Measurements from ENCODE around the gene TCEAL1. TPM values are rescaled to one million over a fixed set of nuclear protein-coding genes. Genes with fewer than 3 reads are reported as not detected.

TCEAL1 gene
- polyA plus RNA-seq, 1 donor from 2014 or later, result 89.4 TPM

- TF ChIP-seq TAF1 (IDR thresholded peaks at IDR 0.05; ENCODE audit: low read depth), result no peak
- TF ChIP-seq CTCF (IDR thresholded peaks at IDR 0.05; ENCODE audit: poor library complexity, severe bottlenecking), result peak; percentile 18
- H4K20me1 ChIP-seq (ENCODE audit: insufficient read depth), result no peaks in the 10 kb centered on the region
- peak overlapping the region; percentile 76 for H3K4me3 ChIP-seq (ENCODE audit: low read length)
- peak overlapping the region; percentile 92 for H3K9ac ChIP-seq (ENCODE audit: low read length)
- no peak overlapping the region for H2AFZ ChIP-seq (ENCODE audit: low read depth, low read length)
- peak overlapping the region; percentile 59 for H3K4me2 ChIP-seq (ENCODE audit: low read length)
- H3K9me2 ChIP-seq (ENCODE audit: insufficient read depth, low read length), result no peaks in the 10 kb centered on the region
- no peaks in the 10 kb centered on the region for H3K9me3 ChIP-seq (ENCODE audit: low read length)
- peaks cover 6% of the 10 kb centered on the region for H3K79me2 ChIP-seq (replicated peaks; ENCODE audit: insufficient read depth, low read length)
- no peaks in the 10 kb centered on the region for H3F3A ChIP-seq (ENCODE audit: insufficient read depth, low read length, poor library complexity, severe bottlenecking)
- peak overlapping the region; percentile 96 for H3K27ac ChIP-seq (ENCODE audit: low read length)
- H3K36me3 ChIP-seq (ENCODE audit: insufficient read depth, low read length), result no peaks in the 10 kb centered on the region
- H3K27me3 ChIP-seq (ENCODE audit: insufficient read depth, low read depth, low read length), result no peaks in the 10 kb centered on the region
Observed at GRCh38 chrX:103630171-103630511, 1.4 kb downstream of the TCEAL1 start.

- Histone ChIP-seq H3F3A (ENCODE audit: insufficient read depth, low read length, poor library complexity, severe bottlenecking) (no peaks in the 10 kb centered on the region), H3K9ac (ENCODE audit: low read length) (no peak overlapping the region), H3K4me3 (ENCODE audit: low read length) (peak overlapping the region; percentile 76), H4K20me1 (ENCODE audit: insufficient read depth) (no peaks in the 10 kb centered on the region), H3K27me3 (ENCODE audit: insufficient read depth, low read depth, low read length) (no peaks in the 10 kb centered on the region), H3K27ac (ENCODE audit: low read length) (no peak overlapping the region), H3K36me3 (ENCODE audit: insufficient read depth, low read length) (no peaks in the 10 kb centered on the region), H3K4me2 (ENCODE audit: low read length) (no peak overlapping the region), H3K9me2 (ENCODE audit: insufficient read depth, low read length) (no peaks in the 10 kb centered on the region), H3K79me2 (replicated peaks; ENCODE audit: insufficient read depth, low read length) (peaks cover 6% of the 10 kb centered on the region), H3K9me3 (ENCODE audit: low read length) (no peaks in the 10 kb centered on the region), H2AFZ (ENCODE audit: low read depth, low read length) (no peak overlapping the region)
- TF ChIP-seq RAD21 (conservative IDR thresholded peaks at IDR 0.05) (no peak), TAF1 (IDR thresholded peaks at IDR 0.05; ENCODE audit: low read depth) (no peak), EZH2 (IDR thresholded peaks at IDR 0.05; ENCODE audit: borderline replicate concordance, insufficient read depth, low read length, poor library complexity, severe bottlenecking) (no peak), POLR2AphosphoS5 (IDR thresholded peaks at IDR 0.05) (no peak), SMC3 (conservative IDR thresholded peaks at IDR 0.05; ENCODE audit: poor library complexity) (no peak), MXI1 (conservative IDR thresholded peaks at IDR 0.05; ENCODE audit: poor library complexity, severe bottlenecking) (no peak), REST (IDR thresholded peaks at IDR 0.05; ENCODE audit: borderline replicate concordance) (no peak), EP300 (conservative IDR thresholded peaks at IDR 0.05; ENCODE audit: poor library complexity, severe bottlenecking) (no peak), CTCF (IDR thresholded peaks at IDR 0.05; ENCODE audit: poor library complexity, severe bottlenecking) (no peak)
Observed at GRCh38 chrX:103631145-103631544, 2.4 kb downstream of the TCEAL1 start.
